ENCODE measurements around the gene SGCA.
A peak's percentile ranks its signal among the peaks of the same experiment; 100 is the strongest.

The SGCA gene

DNA sequence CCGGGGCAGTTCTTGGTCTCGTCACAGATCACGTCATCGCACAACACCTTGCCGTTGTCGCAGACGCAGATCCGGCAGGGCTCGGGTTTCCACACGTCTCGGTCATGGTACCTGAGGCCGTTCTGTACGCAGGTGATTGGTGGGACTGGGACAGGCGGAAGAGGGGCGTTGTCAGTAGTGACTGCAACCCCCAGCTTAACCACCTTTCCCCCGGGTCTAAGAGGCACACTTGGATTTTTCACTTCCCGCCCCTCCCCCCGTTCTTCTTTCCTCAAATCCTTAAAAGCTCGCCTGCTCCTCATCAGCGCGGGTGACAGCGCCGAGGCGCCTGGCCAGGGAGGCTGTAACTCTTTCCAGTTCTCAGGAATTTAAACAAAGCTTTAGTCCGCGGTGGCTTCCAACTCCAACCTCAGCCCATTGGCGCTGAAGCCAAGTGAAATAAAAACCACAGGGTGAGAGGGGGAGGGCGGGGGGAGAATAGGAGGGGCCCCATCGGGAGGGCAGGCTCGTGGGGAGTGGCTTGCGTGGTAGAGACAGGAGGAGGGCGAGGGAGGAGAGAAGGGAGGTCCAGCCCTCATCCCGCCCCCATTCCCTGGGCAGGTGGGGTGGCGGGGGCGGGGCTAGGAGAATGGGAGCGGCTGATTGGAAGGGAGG, 34.1 kb downstream of the SGCA start:
- H4K5ac ChIP-seq (ENCODE audit: low read length), result no peak overlapping the region

GRCh38 chr17:50200457-50201275, 34.9 kb downstream of the SGCA start:
- H2BK120ac ChIP-seq (ENCODE audit: low read depth, low read length), result no peak overlapping the region
- H3K23ac ChIP-seq (ENCODE audit: low read length), result no peak overlapping the region
- peak; percentile 96 for DNase-seq
- H2BK5ac ChIP-seq (ENCODE audit: low read length), result no peak overlapping the region
- peaks cover 3% of the 10 kb centered on the region for H3K27me3 ChIP-seq (ENCODE audit: insufficient read depth, low read length, poor library complexity)
- H2BK15ac ChIP-seq (replicated peaks; ENCODE audit: low read depth), result no peak overlapping the region
- H3K56ac ChIP-seq (ENCODE audit: low read length), result peak overlapping the region; percentile 71
- peak overlapping the region; percentile 72 for H3K4me2 ChIP-seq (ENCODE audit: low read length)
- no peak overlapping the region for H2AK5ac ChIP-seq (ENCODE audit: low read length)
- H3K79me2 ChIP-seq (ENCODE audit: control insufficient read depth, insufficient read depth, low read length), result no peaks in the 10 kb centered on the region
- no CpG with 5 or more reads among the region's 55 CpGs for WGBS (ENCODE audit: extremely low coverage, insufficient coverage, low lambda C conversion rate)
- no peak overlapping the region for H3K4ac ChIP-seq (ENCODE audit: low read depth, low read length)
- H3K4me3 ChIP-seq (ENCODE audit: low read length), result peak overlapping the region; percentile 6
- H3K27ac ChIP-seq (ENCODE audit: low read depth, low read length), result no peak overlapping the region
- no peak overlapping the region for H3K18ac ChIP-seq (ENCODE audit: low read length)
- H4K5ac ChIP-seq (ENCODE audit: low read length), result no peak overlapping the region
- H3K9ac ChIP-seq (ENCODE audit: low read length), result peak overlapping the region; percentile 59
- no peak overlapping the region for H4K8ac ChIP-seq (ENCODE audit: low read depth, low read length)
- H3K36me3 ChIP-seq (ENCODE audit: control insufficient read depth, insufficient read depth, low read length), result no peaks in the 10 kb centered on the region
- H3K4me1 ChIP-seq (ENCODE audit: control insufficient read depth, low read depth, low read length), result no peaks in the 10 kb centered on the region
- no peaks in the 10 kb centered on the region for H3K79me1 ChIP-seq (ENCODE audit: low read length)

More for the DNA sequence above, 34.1 kb downstream of the SGCA start:
- no peaks in the 10 kb centered on the region for H3K79me2 ChIP-seq (ENCODE audit: control insufficient read depth, insufficient read depth, low read length)
- no peaks in the 10 kb centered on the region for H3K4me1 ChIP-seq (ENCODE audit: control insufficient read depth, low read depth, low read length)
- no peak overlapping the region for H4K8ac ChIP-seq (ENCODE audit: low read depth, low read length)
- no peak overlapping the region for H3K23ac ChIP-seq (ENCODE audit: low read length)
- DNase-seq, result peak; percentile 95
- H3K56ac ChIP-seq (ENCODE audit: low read length), result peak overlapping the region; percentile 61
- no peak overlapping the region for H2BK120ac ChIP-seq (ENCODE audit: low read depth, low read length)
- no peak overlapping the region for H2AK5ac ChIP-seq (ENCODE audit: low read length)
- peak overlapping the region; percentile 72 for H3K4me2 ChIP-seq (ENCODE audit: low read length)
- no peak overlapping the region for H2BK15ac ChIP-seq (replicated peaks; ENCODE audit: low read depth)
- peak overlapping the region; percentile 17 for H3K9ac ChIP-seq (ENCODE audit: low read length)
- no peaks in the 10 kb centered on the region for H3K36me3 ChIP-seq (ENCODE audit: control insufficient read depth, insufficient read depth, low read length)
- H2BK5ac ChIP-seq (ENCODE audit: low read length), result no peak overlapping the region
- H3K27me3 ChIP-seq (ENCODE audit: insufficient read depth, low read length, poor library complexity), result peaks cover 3% of the 10 kb centered on the region
- H3K4ac ChIP-seq (ENCODE audit: low read depth, low read length), result no peak overlapping the region
- H3K27ac ChIP-seq (ENCODE audit: low read depth, low read length), result no peak overlapping the region
- no peak overlapping the region for H3K4me3 ChIP-seq (ENCODE audit: low read length)
- H3K79me1 ChIP-seq (ENCODE audit: low read length), result no peaks in the 10 kb centered on the region
- WGBS (ENCODE audit: extremely low coverage, insufficient coverage, low lambda C conversion rate), result no CpG with 5 or more reads among the region's 36 CpGs
- H3K18ac ChIP-seq (ENCODE audit: low read length), result no peak overlapping the region

DNA sequence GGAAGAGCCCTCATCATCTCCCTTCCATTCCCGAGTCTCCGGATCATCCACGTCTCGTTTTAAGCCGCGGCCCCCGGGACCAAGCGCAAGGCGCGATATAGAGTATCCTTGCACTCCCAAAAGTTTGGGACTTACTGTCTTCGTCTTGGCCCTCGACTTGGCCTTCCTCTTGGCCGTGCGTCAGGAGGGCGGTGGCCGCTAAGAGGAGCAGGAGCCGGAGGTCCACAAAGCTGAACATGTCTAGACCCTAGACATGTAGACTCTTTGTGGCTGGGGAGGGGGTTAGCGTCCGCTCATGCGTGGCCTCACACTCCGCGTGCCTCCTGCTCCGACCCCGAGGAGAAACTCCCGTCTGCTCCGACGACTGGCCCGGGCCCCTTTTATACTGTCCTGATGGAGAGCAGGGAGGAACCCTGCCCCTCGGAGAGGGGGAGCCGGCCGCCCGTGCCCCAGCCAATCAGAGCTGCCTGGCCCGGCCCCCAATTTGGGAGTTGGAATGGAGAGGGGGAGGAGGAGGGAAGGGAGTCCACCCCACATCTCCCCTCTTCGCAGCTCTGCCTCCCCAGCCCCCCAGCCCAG, 35.6 kb downstream of the SGCA start, which contains the start of gene COL1A1:
Gene COL1A1 (minus strand): TSS at position 356 of the 579 bp plus-strand sequence. CDS start 118 bp downstream, at position 238.
- Histone ChIP-seq H2BK120ac (ENCODE audit: low read depth, low read length) (no peak within 1 kb of the TSS), H2BK15ac (replicated peaks; ENCODE audit: low read depth) (no peak within 1 kb of the TSS), H2AK5ac (ENCODE audit: low read length) (no peak within 1 kb of the TSS), H3K79me2 (ENCODE audit: control insufficient read depth, insufficient read depth, low read length) (no peaks in the 10 kb centered on the region), H3K23ac (ENCODE audit: low read length) (no peak within 1 kb of the TSS), H3K27me3 (ENCODE audit: insufficient read depth, low read length, poor library complexity) (peaks cover 3% of the 10 kb centered on the region), H3K4me2 (ENCODE audit: low read length) (peak within 1 kb of the TSS; percentile 72), H3K18ac (ENCODE audit: low read length) (no peak within 1 kb of the TSS), H3K4me3 (ENCODE audit: low read length) (peak within 1 kb of the TSS; percentile 6), H4K8ac (ENCODE audit: low read depth, low read length) (no peak within 1 kb of the TSS), H3K79me1 (ENCODE audit: low read length) (no peaks in the 10 kb centered on the region), H3K36me3 (ENCODE audit: control insufficient read depth, insufficient read depth, low read length) (no peaks in the 10 kb centered on the region), H3K27ac (ENCODE audit: low read depth, low read length) (no peak within 1 kb of the TSS), H2BK5ac (ENCODE audit: low read length) (no peak within 1 kb of the TSS), H3K9ac (ENCODE audit: low read length) (peak within 1 kb of the TSS; percentile 59), H4K5ac (ENCODE audit: low read length) (no peak within 1 kb of the TSS), H3K56ac (ENCODE audit: low read length) (peak within 1 kb of the TSS; percentile 71), H3K4me1 (ENCODE audit: control insufficient read depth, low read depth, low read length) (no peaks in the 10 kb centered on the region), H3K4ac (ENCODE audit: low read depth, low read length) (no peak within 1 kb of the TSS)
- no CpG with 5 or more reads among the region's 34 CpGs for WGBS (ENCODE audit: extremely low coverage, insufficient coverage, low lambda C conversion rate)
- peak; percentile 21 for DNase-seq

DNA sequence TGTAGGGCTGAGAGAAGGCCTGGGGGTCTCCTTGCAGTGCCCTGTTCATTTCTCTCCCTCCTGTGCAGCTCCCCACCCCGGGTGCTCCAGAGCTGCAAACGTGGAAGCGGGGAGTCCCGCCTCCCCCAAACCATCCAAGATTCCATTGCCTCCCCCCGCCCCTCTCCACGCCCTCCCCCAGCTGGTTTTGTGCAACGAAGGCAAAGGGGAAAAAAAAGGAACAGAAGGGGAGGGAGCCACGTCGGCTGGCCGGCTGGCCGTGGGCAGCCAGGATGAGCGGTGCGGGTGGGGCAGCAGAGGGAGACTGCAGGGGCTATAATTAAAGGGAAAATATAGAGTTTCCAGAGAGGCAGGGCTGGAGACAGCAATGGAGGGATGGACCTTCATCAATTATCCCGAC, 37.3 kb downstream of the SGCA start:
- no peak overlapping the region for H2AK5ac ChIP-seq (ENCODE audit: low read length)
- H3K79me2 ChIP-seq (ENCODE audit: control insufficient read depth, insufficient read depth, low read length), result no peaks in the 10 kb centered on the region
- no peak overlapping the region for H3K23ac ChIP-seq (ENCODE audit: low read length)
- no peak overlapping the region for H2BK15ac ChIP-seq (replicated peaks; ENCODE audit: low read depth)
- no peak for DNase-seq
- no peaks in the 10 kb centered on the region for H3K79me1 ChIP-seq (ENCODE audit: low read length)
- peaks cover 3% of the 10 kb centered on the region for H3K27me3 ChIP-seq (ENCODE audit: insufficient read depth, low read length, poor library complexity)
- no peak overlapping the region for H2BK5ac ChIP-seq (ENCODE audit: low read length)
- H3K9ac ChIP-seq (ENCODE audit: low read length), result no peak overlapping the region
- no peak overlapping the region for H2BK120ac ChIP-seq (ENCODE audit: low read depth, low read length)
- H3K4me2 ChIP-seq (ENCODE audit: low read length), result no peak overlapping the region
- H3K27ac ChIP-seq (ENCODE audit: low read depth, low read length), result no peak overlapping the region
- H3K18ac ChIP-seq (ENCODE audit: low read length), result no peak overlapping the region
- H3K36me3 ChIP-seq (ENCODE audit: control insufficient read depth, insufficient read depth, low read length), result no peaks in the 10 kb centered on the region
- H4K5ac ChIP-seq (ENCODE audit: low read length), result no peak overlapping the region
- H3K4ac ChIP-seq (ENCODE audit: low read depth, low read length), result no peak overlapping the region
- no peak overlapping the region for H3K4me3 ChIP-seq (ENCODE audit: low read length)
- no peak overlapping the region for H4K8ac ChIP-seq (ENCODE audit: low read depth, low read length)
- no CpG with 5 or more reads among the region's 14 CpGs for WGBS (ENCODE audit: extremely low coverage, insufficient coverage, low lambda C conversion rate)
- H3K4me1 ChIP-seq (ENCODE audit: control insufficient read depth, low read depth, low read length), result peaks cover 2% of the 10 kb centered on the region
- H3K56ac ChIP-seq (ENCODE audit: low read length), result no peak overlapping the region

GRCh38 chr17:50203604-50204345, 38.0 kb downstream of the SGCA start:
- Histone ChIP-seq H3K4me1 (ENCODE audit: control insufficient read depth, low read depth, low read length) (peaks cover 7% of the 10 kb centered on the region), H4K5ac (ENCODE audit: low read length) (no peak overlapping the region), H3K18ac (ENCODE audit: low read length) (no peak overlapping the region), H3K27me3 (ENCODE audit: insufficient read depth, low read length, poor library complexity) (peaks cover 3% of the 10 kb centered on the region), H3K56ac (ENCODE audit: low read length) (no peak overlapping the region), H3K23ac (ENCODE audit: low read length) (no peak overlapping the region), H3K4me3 (ENCODE audit: low read length) (no peak overlapping the region), H2BK15ac (replicated peaks; ENCODE audit: low read depth) (no peak overlapping the region), H3K27ac (ENCODE audit: low read depth, low read length) (no peak overlapping the region), H3K36me3 (ENCODE audit: control insufficient read depth, insufficient read depth, low read length) (no peaks in the 10 kb centered on the region), H3K4ac (ENCODE audit: low read depth, low read length) (no peak overlapping the region), H3K4me2 (ENCODE audit: low read length) (no peak overlapping the region), H2BK120ac (ENCODE audit: low read depth, low read length) (no peak overlapping the region), H4K8ac (ENCODE audit: low read depth, low read length) (no peak overlapping the region), H3K9ac (ENCODE audit: low read length) (no peak overlapping the region), H3K79me2 (ENCODE audit: control insufficient read depth, insufficient read depth, low read length) (no peaks in the 10 kb centered on the region), H3K79me1 (ENCODE audit: low read length) (no peaks in the 10 kb centered on the region), H2BK5ac (ENCODE audit: low read length) (no peak overlapping the region), H2AK5ac (ENCODE audit: low read length) (no peak overlapping the region)
- DNase-seq, result no peak
- no CpG with 5 or more reads among the region's 13 CpGs for WGBS (ENCODE audit: extremely low coverage, insufficient coverage, low lambda C conversion rate)
